NB4 (cell line): Measurements from ENCODE around the gene PRSS36.

Experiments used
- CTCF ChIP-seq: IDR thresholded peaks from one replicate; pipeline ENCODE4 v1.5.1; 2012; ENCODE audit warnings: low read depth, low read length
- POLR2A ChIP-seq: IDR thresholded peaks from 2 replicates; pipeline ENCODE4 v1.6.1; 2011; ENCODE audit warnings: mild to moderate bottlenecking; ENCODE audit not compliant: insufficient read length; ENCODE audit errors: extremely low read depth
- TF ChIP-seq, protein P1 (sequence below): IDR thresholded peaks from 2 replicates; pipeline ENCODE4 v1.6.1; 2011; ENCODE audit warnings: low read depth, low read length

- TF ChIP-seq CTCF (no peak), POLR2A (no peak)
- TF ChIP-seq, protein P1, sequence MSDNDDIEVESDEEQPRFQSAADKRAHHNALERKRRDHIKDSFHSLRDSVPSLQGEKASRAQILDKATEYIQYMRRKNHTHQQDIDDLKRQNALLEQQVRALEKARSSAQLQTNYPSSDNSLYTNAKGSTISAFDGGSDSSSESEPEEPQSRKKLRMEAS: no peak
These were observed 46.6 kb upstream of the PRSS36 start for GRCh38 chr16:31196324-31197088.
